OCI-LY7 (cell line): ENCODE measurements around the gene BPIFB3. TPM values are rescaled to one million over a fixed set of nuclear protein-coding genes. Genes with fewer than 3 reads are reported as not detected.
"Not testable (repeated sequence)": the region's sequence is repeated elsewhere in the genome, so short reads cannot be mapped to it uniquely, and the experiment has no call there.

Source experiments
- BruUV-seq: library from RNA; stranded (reverse); fragments of 400-500 nt; replicated peaks from 2 replicates; lab custom pipeline; 2021; lab: Mats Ljungman, UMichigan
- CTCF ChIA-PET: fragments of 300-600 bp; sonication (Branson Sonifier 250); formaldehyde crosslinking; loops from one replicate; lab custom pipeline; 2022; ENCODE audit warnings: antibody characterized with exemption; ENCODE audit not compliant: unreplicated experiment; lab: Charles Lee
- POLR2A ChIA-PET: fragments of 300-600 bp; sonication (Branson Sonifier 250); formaldehyde crosslinking; loops from one replicate; lab custom pipeline; 2022; ENCODE audit warnings: antibody characterized with exemption; lab: Charles Lee
- DNase-seq: peaks from one replicate; pipeline ENCODE4 v3.0.0-alpha.2; 2015; ENCODE audit warnings: low spot score
- H2AFZ ChIP-seq: fragments of 200-600 bp; sonication (generic), shearing (Covaris generic); 2 replicates; pipeline ENCODE4 v1.6.1; 2014; ENCODE audit warnings: mild to moderate bottlenecking, antibody characterized with exemption, low read length, moderate library complexity
- H3K27ac ChIP-seq: fragments of 200-600 bp; sonication (generic); 2 replicates; pipeline ENCODE4 v1.5.1; 2014; ENCODE audit warnings: mixed run types, low read depth, mild to moderate bottlenecking, moderate library complexity, low read length, inconsistent platforms; ENCODE audit not compliant: poor library complexity, severe bottlenecking
- H3K36me3 ChIP-seq: fragments of 200-600 bp; sonication (generic); 2 replicates; pipeline ENCODE4 v1.6.1; 2014; ENCODE audit warnings: mild to moderate bottlenecking, antibody characterized with exemption, low read length, moderate library complexity, mixed read lengths; ENCODE audit not compliant: insufficient read depth
- H3K4me1 ChIP-seq: fragments of 200-600 bp; sonication (generic); 2 replicates; pipeline ENCODE4 v1.5.1; 2014; ENCODE audit warnings: mild to moderate bottlenecking, low read length; ENCODE audit not compliant: insufficient read depth, poor library complexity, severe bottlenecking
- H3K4me2 ChIP-seq: fragments of 200-600 bp; sonication (generic); 2 replicates; pipeline ENCODE4 v1.6.1; 2014; ENCODE audit warnings: mild to moderate bottlenecking, low read length
- H3K4me3 ChIP-seq: fragments of 200-600 bp; sonication (generic); 2 replicates; pipeline ENCODE4 v1.5.1; 2014; ENCODE audit warnings: mild to moderate bottlenecking, low read depth, low read length; ENCODE audit not compliant: poor library complexity, severe bottlenecking
- H3K79me2 ChIP-seq: fragments of 200-600 bp; sonication (generic); 2 replicates; pipeline ENCODE4 v1.6.1; 2016; ENCODE audit warnings: low read depth, mild to moderate bottlenecking, low read length, moderate library complexity, mixed read lengths; ENCODE audit not compliant: insufficient read depth
- H3K9me2 ChIP-seq: fragments of 200-600 bp; sonication (generic); 2 replicates; pipeline ENCODE4 v1.6.1; 2016; ENCODE audit warnings: mild to moderate bottlenecking, low read length, mixed read lengths; ENCODE audit not compliant: insufficient read depth
- H3K9me3 ChIP-seq: fragments of 200-600 bp; sonication (generic); 2 replicates; pipeline ENCODE4 v1.6.1; 2014; ENCODE audit warnings: mild to moderate bottlenecking, mixed run types, low read length, mixed read lengths
- H4K20me1 ChIP-seq: fragments of 200-600 bp; sonication (generic); 2 replicates; pipeline ENCODE4 v1.6.1; 2014; ENCODE audit warnings: mild to moderate bottlenecking, antibody characterized with exemption, low read length, moderate library complexity, mixed read lengths; ENCODE audit not compliant: insufficient read depth
- EZH2phosphoT487 ChIP-seq: fragments of 200-600 bp; sonication (generic); IDR thresholded peaks from 2 replicates; pipeline ENCODE4 v1.6.1; 2018; ENCODE audit warnings: low read depth, borderline replicate concordance, mild to moderate bottlenecking, mixed run types, antibody characterized with exemption, low read length, moderate library complexity, mixed read lengths
- intact Hi-C: fragments of 100-400 bp; cut with micrococcal nuclease; formaldehyde crosslinking; loops from one replicate; pipeline ENCODE4 v1.10.0; 2022; ENCODE audit not compliant: unreplicated experiment
- total RNA-seq, 2 experiments: library from RNA; depleted of rRNA in 1 of 2; stranded (reverse); fragments of >200 nt in 1 of 2; shearing (Covaris generic) in 1 of 2; gene quantifications; 2 replicates each; pipeline ENCODE4 v1.2.3, GENCODE V29; 2014 to 2022
- TF ChIP-seq, protein P1 (sequence below): fragments of 200-600 bp; sonication (generic); conservative IDR thresholded peaks from 2 replicates; pipeline ENCODE4 v1.5.1; 2014; ENCODE audit warnings: mild to moderate bottlenecking, antibody characterized with exemption, low read length, moderate library complexity, mixed read lengths

Gene BPIFB3
- total RNA-seq, 2 experiments from 2014 or later = not detected

DNA sequence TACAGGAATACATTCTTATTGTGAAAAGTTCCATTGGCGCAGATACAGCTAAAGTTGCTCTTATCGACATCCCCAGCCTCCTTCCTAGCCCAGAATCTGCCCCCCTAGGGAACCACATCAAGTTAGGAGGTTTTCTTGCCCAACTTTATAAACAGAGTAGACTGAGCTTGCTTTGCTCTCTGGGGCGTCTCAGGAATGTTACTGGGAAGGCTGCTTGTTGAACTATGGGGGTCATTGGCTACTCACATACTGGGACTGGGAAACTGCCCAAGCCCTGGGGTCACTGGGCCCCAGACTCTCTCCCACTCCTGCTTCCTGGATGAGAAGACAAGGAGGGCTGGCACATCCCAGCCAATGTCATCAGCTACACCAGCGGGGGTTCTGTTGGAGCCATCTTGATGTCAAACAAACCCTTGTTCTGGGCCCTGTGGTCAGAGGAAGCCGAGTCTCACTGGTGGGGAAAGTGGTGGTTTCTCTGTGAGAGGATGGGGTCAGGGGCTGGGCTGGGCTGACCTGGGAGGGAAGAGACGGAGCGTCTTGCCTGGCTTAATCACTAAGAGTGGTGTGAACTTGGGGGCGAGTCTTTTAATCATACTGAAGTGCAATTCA is 51.7 kb downstream of the BPIFB3 start:
- no TSS peak for BruUV-seq
- ChIA-PET POLR2A (no interaction called here), CTCF (no interaction called here)
- no peak overlapping the region for H3K27ac ChIP-seq
- no peaks in the 10 kb centered on the region for H3K9me2 ChIP-seq
- no peak overlapping the region for H3K4me2 ChIP-seq
- no peaks in the 10 kb centered on the region for H4K20me1 ChIP-seq
- H3K4me1 ChIP-seq = no peaks in the 10 kb centered on the region
- intact Hi-C loops = no loop called here
- H3K4me3 ChIP-seq = no peak overlapping the region
- H3K9me3 ChIP-seq = no peaks in the 10 kb centered on the region
- TF ChIP-seq, protein P1, sequence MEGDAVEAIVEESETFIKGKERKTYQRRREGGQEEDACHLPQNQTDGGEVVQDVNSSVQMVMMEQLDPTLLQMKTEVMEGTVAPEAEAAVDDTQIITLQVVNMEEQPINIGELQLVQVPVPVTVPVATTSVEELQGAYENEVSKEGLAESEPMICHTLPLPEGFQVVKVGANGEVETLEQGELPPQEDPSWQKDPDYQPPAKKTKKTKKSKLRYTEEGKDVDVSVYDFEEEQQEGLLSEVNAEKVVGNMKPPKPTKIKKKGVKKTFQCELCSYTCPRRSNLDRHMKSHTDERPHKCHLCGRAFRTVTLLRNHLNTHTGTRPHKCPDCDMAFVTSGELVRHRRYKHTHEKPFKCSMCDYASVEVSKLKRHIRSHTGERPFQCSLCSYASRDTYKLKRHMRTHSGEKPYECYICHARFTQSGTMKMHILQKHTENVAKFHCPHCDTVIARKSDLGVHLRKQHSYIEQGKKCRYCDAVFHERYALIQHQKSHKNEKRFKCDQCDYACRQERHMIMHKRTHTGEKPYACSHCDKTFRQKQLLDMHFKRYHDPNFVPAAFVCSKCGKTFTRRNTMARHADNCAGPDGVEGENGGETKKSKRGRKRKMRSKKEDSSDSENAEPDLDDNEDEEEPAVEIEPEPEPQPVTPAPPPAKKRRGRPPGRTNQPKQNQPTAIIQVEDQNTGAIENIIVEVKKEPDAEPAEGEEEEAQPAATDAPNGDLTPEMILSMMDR = no peak
- TF ChIP-seq EZH2phosphoT487 = no peak
- no peak overlapping the region for H2AFZ ChIP-seq
- no peaks in the 10 kb centered on the region for H3K79me2 ChIP-seq
- no peak for DNase-seq
- no peaks in the 10 kb centered on the region for H3K36me3 ChIP-seq

DNA sequence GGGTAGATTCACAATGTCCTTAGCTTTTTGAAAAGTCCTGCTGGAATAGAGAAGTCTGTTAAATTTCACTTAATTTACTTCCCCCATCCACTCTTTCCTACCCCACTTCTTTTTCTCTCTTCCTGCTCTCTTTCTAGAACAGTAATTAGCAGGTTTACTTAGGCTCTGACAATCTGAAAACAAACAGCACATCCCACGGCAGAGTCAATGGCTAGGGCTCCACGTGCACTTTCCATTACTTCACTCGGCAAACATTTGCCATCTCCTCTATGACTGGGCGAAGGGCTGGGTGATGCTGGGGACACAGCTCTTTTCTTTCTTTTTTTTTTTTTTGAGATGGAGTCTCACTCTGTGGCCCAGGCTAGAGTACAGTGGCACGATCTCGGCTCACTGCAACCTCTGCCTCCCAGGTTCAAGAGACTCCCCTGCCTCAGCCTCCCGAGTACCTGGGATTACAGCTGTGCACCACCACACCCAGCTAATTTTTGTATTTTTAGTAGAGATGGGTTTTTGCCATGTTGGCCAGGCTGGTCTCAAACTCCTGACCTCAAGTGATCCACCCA is 52.4 kb downstream of the BPIFB3 start:
- CTCF ChIA-PET, H2AFZ ChIP-seq, H3K4me2 ChIP-seq, intact Hi-C loops, BruUV-seq, DNase-seq, H3K9me2 ChIP-seq, H3K9me3 ChIP-seq, H4K20me1 ChIP-seq, H3K4me1 ChIP-seq, H3K4me3 ChIP-seq, H3K79me2 ChIP-seq, H3K36me3 ChIP-seq, H3K27ac ChIP-seq, POLR2A ChIA-PET: not testable (repeated sequence)

DNA sequence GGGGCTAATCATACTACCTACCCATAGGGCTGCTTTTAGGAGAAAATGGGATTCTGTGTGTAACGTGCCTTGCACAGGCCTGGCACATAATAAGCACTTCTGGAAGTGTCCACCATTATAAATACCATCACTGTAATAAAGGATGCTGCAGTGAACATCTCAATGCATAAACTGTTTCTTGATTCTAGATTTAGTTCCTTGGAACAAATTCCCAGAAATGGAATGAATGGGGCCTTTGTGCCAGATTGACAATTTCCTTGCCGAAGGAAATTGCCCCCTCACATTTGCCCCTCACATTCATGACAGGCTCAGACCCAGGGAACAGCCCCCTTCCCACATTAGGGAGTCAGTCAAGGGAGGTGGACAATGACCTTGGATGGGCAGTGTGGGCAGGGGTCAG is 55.0 kb downstream of the BPIFB3 start:
- H3K36me3 ChIP-seq = no peaks in the 10 kb centered on the region
- no TSS peak for BruUV-seq
- CTCF ChIA-PET = no interaction called here
- DNase-seq = no peak
- POLR2A ChIA-PET = no interaction called here
- no peaks in the 10 kb centered on the region for H3K79me2 ChIP-seq
- H3K4me1 ChIP-seq = no peaks in the 10 kb centered on the region
- no peak overlapping the region for H2AFZ ChIP-seq
- no peaks in the 10 kb centered on the region for H3K9me2 ChIP-seq
- H4K20me1 ChIP-seq = no peaks in the 10 kb centered on the region
- no peak overlapping the region for H3K27ac ChIP-seq
- H3K9me3 ChIP-seq = no peaks in the 10 kb centered on the region
- no peak overlapping the region for H3K4me2 ChIP-seq
- intact Hi-C loops = no loop called here
- TF ChIP-seq EZH2phosphoT487 = no peak
- TF ChIP-seq, protein P1 = no peak
- no peak overlapping the region for H3K4me3 ChIP-seq
